Natural killer cell (primary cell): ENCODE measurements around the gene PRDM16. TPM values are rescaled to one million over a fixed set of nuclear protein-coding genes. Genes with fewer than 3 reads are reported as not detected.

ENCODE experiments used
- ATAC-seq, 3 donors: fragments of 150-1000 bp in 2 of 3; fragments of 200-7000 bp in 1 of 3; cut with Tn5 transposase; 1 replicate in 1 of 3; 2 replicates in 2 of 3; pipeline ENCODE4 v1.10.0; 2021; ENCODE audit warnings: mild to moderate bottlenecking in 2 of 3, moderate library complexity in 2 of 3
- DNase-seq, 2 donors: peaks; one replicate each; pipeline versions ENCODE4 v3.0.0 to v3.0.0-alpha.2; 2013 to 2021; ENCODE audit warnings: mixed read lengths in 1 of 2
- H3K27ac ChIP-seq: one replicate; pipeline ENCODE4 v1.5.1; 2013; ENCODE audit warnings: mild to moderate bottlenecking, low read length
- H3K27me3 ChIP-seq: one replicate; pipeline ENCODE4 v1.6.1; 2013; ENCODE audit warnings: low read length; ENCODE audit not compliant: control insufficient read depth, insufficient read depth
- H3K36me3 ChIP-seq: one replicate; pipeline ENCODE4 v1.6.1; 2013; ENCODE audit warnings: low read length; ENCODE audit not compliant: control insufficient read depth, insufficient read depth
- H3K4me1 ChIP-seq: one replicate; pipeline ENCODE4 v1.6.1; 2013; ENCODE audit warnings: low read length; ENCODE audit not compliant: control insufficient read depth, insufficient read depth
- H3K4me3 ChIP-seq: one replicate; pipeline ENCODE4 v1.5.1; 2013; ENCODE audit warnings: low read length
- H3K9me3 ChIP-seq: one replicate; pipeline ENCODE4 v1.6.1; 2013; ENCODE audit warnings: low read length; ENCODE audit not compliant: control insufficient read depth, insufficient read depth
- H3K27ac Mint-ChIP-seq, 2 donors: one replicate each; pipeline ENCODE4 v1.8.0; 2022; ENCODE audit warnings: mild to moderate bottlenecking in 2 of 2, mixed read lengths in 2 of 2, moderate library complexity in 1 of 2
- H3K27me3 Mint-ChIP-seq, 2 donors: one replicate each; pipeline ENCODE4 v1.8.0; 2022; ENCODE audit warnings: low read depth in 2 of 2, mixed read lengths in 2 of 2
- H3K36me3 Mint-ChIP-seq: one replicate; pipeline ENCODE4 v1.8.0; 2022; ENCODE audit warnings: mixed read lengths
- H3K4me1 Mint-ChIP-seq, 2 donors: one replicate each; pipeline ENCODE4 v1.8.0; 2022; ENCODE audit warnings: mixed read lengths in 2 of 2
- H3K4me3 Mint-ChIP-seq: one replicate; pipeline ENCODE4 v1.8.0; 2022; ENCODE audit warnings: mild to moderate bottlenecking, moderate library complexity, mixed read lengths
- H3K9me3 Mint-ChIP-seq, 2 donors: one replicate each; pipeline ENCODE4 v1.8.0; 2022; ENCODE audit warnings: mixed read lengths in 2 of 2
- CTCF ChIP-seq: fragments of 200-600 bp; IDR thresholded peaks from one replicate; pipeline ENCODE4 v1.8.0; 2022; ENCODE audit warnings: antibody characterized with exemption
- WGBS: methylation state at CpG from one replicate; pipeline ENCODE4 v1.1.7; 2013; ENCODE audit warnings: missing lambda C conversion rate; ENCODE audit not compliant: insufficient coverage; 5-methylcytosine and 5-hydroxymethylcytosine counted together
- intact Hi-C: fragments of 100-400 bp; cut with micrococcal nuclease; formaldehyde crosslinking; loops from one replicate; pipeline ENCODE4 v1.14.2; 2022
- total RNA-seq, 4 donors: library from RNA; stranded (reverse); fragments of 120-200 nt in 1 of 4; gene quantifications; one replicate each; pipeline versions ENCODE4 v1.2.3 to v1.2.4, GENCODE V29; 2013 to 2022

Gene PRDM16
- total RNA-seq, 3 donors from 2014 or later (not counting 1 experiment from before 2014, with no cell fraction given) = 0.25 to 0.64 TPM; not detected in 1

DNA sequence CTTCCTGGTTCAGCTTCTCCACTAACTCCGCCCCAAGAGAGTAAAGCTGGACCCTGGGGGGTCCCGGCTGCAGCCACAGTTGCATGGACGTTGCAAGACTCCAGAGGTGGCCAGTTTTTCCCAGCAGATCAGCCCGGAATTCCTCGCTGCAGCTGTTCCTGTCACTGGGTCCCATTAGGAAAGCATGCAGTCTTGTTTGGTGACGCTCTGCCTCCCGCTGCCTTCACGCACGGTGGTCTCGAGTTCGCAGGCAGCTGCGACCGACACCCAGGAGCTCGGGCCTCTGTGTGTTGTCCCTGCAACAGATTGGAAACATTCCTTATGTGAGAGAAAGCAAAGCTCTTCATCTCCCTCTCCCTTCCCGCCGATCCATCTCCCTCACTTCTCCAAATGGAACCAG lies 162.8 kb downstream of the PRDM16 start:
- Histone ChIP-seq H3K27ac (no peak overlapping the region), H3K9me3 (no peaks in the 10 kb centered on the region), H3K36me3 (no peaks in the 10 kb centered on the region), H3K4me1 (no peaks in the 10 kb centered on the region), H3K27me3 (no peaks in the 10 kb centered on the region), H3K4me3 (no peak overlapping the region)
- Mint-ChIP-seq H3K27me3 (no peaks in the 10 kb centered on the region), H3K36me3 (no peaks in the 10 kb centered on the region), H3K4me1 (no peaks in the 10 kb centered on the region), H3K9me3 (no peaks in the 10 kb centered on the region), H3K27ac (no peak overlapping the region), H3K4me3 (no peak overlapping the region)
- 90% methylated on average over 16 of the region's 16 CpGs for WGBS
- no peak for TF ChIP-seq CTCF
- DNase-seq = no peak
- intact Hi-C loops = no loop called here
- ATAC-seq = no peak

DNA sequence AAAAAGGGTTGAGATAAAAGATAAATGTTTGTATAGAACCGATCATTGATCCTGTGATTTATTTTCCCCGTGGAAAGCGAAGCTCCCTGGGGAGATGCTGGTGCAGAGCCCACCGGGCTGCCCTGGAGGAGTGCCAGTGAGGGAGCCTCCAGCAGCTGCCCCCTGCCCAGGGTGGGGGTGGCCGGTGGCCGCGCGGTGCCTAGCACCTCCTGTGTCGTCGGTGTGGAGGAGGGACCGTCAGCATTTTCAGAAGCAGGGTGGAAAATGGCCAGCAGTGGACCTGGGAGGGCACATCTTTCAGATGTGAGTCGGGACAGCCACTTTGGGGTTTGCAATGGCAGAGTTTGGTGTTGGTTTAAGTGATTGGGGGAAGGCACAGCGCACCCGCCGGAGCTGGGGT lies 164.0 kb downstream of the PRDM16 start:
- H3K36me3 ChIP-seq = no peaks in the 10 kb centered on the region
- Mint-ChIP-seq H3K4me1 (no peaks in the 10 kb centered on the region), H3K9me3 (no peaks in the 10 kb centered on the region), H3K27ac (no peak overlapping the region), H3K36me3 (no peaks in the 10 kb centered on the region), H3K27me3 (no peaks in the 10 kb centered on the region), H3K4me3 (no peak overlapping the region)
- H3K4me3 ChIP-seq = no peak overlapping the region
- 90% methylated on average over 15 of the region's 15 CpGs for WGBS
- intact Hi-C loops = no loop called here
- no peaks in the 10 kb centered on the region for H3K4me1 ChIP-seq
- no peaks in the 10 kb centered on the region for H3K27me3 ChIP-seq
- TF ChIP-seq CTCF = no peak
- DNase-seq (no peak), ATAC-seq (no peak)
- H3K27ac ChIP-seq = no peak overlapping the region
- no peaks in the 10 kb centered on the region for H3K9me3 ChIP-seq

- WGBS = 91% methylated on average over 2 of the region's 8 CpGs
Measured at GRCh38 chr1:3233551-3233950, 164.5 kb downstream of the PRDM16 start.

More at GRCh38 chr1:3233551-3233950, 164.5 kb downstream of the PRDM16 start:
- intact Hi-C loops = no loop called here
- H3K4me1 Mint-ChIP-seq = no peaks in the 10 kb centered on the region
- H3K4me1 ChIP-seq = no peaks in the 10 kb centered on the region
- H3K9me3 ChIP-seq = no peaks in the 10 kb centered on the region
- no peaks in the 10 kb centered on the region for H3K36me3 ChIP-seq
- no peaks in the 10 kb centered on the region for H3K9me3 Mint-ChIP-seq
- no peak overlapping the region for H3K4me3 ChIP-seq
- ATAC-seq (no peak), DNase-seq (no peak)
- H3K36me3 Mint-ChIP-seq = no peaks in the 10 kb centered on the region
- no peaks in the 10 kb centered on the region for H3K27me3 ChIP-seq
- no peak for TF ChIP-seq CTCF
- H3K27ac ChIP-seq = no peak overlapping the region
- H3K4me3 Mint-ChIP-seq = no peak overlapping the region
- no peaks in the 10 kb centered on the region for H3K27me3 Mint-ChIP-seq
- H3K27ac Mint-ChIP-seq = no peak overlapping the region
